ENCODE measurements around the gene ZNF319. TPM values are rescaled to one million over a fixed set of nuclear protein-coding genes. Genes with fewer than 3 reads are reported as not detected.

The ZNF319 gene
- total and polyA plus RNA-seq, 2 of the 8 experiments (the other 6 are each of a cell fraction or from before 2014, with no cell fraction given), result 3.3 to 5.5 TPM

DNA sequence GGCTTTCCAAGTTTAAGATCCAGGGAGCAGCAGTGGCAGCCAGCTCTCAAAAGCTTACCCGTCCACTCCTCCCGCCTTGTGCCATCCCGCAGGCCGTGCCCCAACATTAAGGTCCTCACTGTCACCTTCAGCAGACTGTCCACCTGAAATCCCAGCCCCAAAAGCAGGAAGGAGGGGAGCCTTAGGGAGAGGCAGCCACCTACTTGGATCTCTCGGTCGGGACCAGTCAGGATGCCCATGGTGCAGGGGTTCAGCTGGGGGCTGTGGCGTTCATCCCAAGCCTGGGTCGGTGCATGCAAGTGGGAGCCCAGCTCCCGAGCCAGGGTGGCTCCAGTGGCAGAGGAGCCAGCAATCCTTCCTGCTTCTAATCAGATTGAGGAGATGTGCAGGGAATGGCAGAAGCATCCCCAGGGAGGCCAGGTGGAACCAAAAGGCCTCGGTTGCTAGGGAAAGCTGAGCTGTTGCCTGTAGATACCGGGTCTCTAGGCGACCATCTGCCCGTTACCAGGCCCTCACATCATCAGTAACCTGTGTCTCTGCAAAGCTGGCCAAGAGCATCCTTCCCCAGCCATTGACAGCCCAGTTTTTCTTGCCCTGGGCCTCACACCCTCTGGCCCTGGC, 54.2 kb downstream of the ZNF319 start:
- Histone ChIP-seq H4K5ac (ENCODE audit: insufficient read length, low read depth, low read length) (no peak overlapping the region), H2BK120ac (replicated peaks; ENCODE audit: low read depth, low read length) (no peak overlapping the region), H3K9me3 (ENCODE audit: insufficient read depth in 2 of 2, low read depth in 1 of 2, low read length in 1 of 2) (no peaks in the 10 kb centered on the region), H3K4ac (replicated peaks; ENCODE audit: insufficient read length, low read depth, low read length) (no peak overlapping the region), H3K56ac (replicated peaks; ENCODE audit: insufficient read length, low read depth, low read length) (no peak overlapping the region), H3K4me2 (ENCODE audit: insufficient read depth in 1 of 2, low read depth in 2 of 2, low read length in 2 of 2) (no peak overlapping the region), H3K18ac (ENCODE audit: extremely low read depth, low read length) (no peak overlapping the region), H4K91ac (replicated peaks; ENCODE audit: insufficient read length, low read length) (no peak overlapping the region), H3K27ac (ENCODE audit: low read depth, low read length) (no peak overlapping the region), H3K23ac (ENCODE audit: insufficient read length) (no peak overlapping the region), H3K4me1 (replicated peaks in 1 of 4; ENCODE audit: control insufficient read depth in 3 of 4, insufficient read depth in 4 of 4, low read length in 3 of 4) (no peaks in the 10 kb centered on the region; a peak in 1 of 7 replicates), H4K8ac (ENCODE audit: extremely low read depth, insufficient read depth, low read length) (no peak overlapping the region), H2BK15ac (ENCODE audit: low read length) (no peak overlapping the region), H2AK5ac (ENCODE audit: low read depth, low read length) (no peak overlapping the region), H3K9ac (replicated peaks in 1 of 4; ENCODE audit: extremely low read depth in 1 of 4, low read depth in 3 of 4, low read length in 3 of 4) (no peak overlapping the region), H3K23me2 (ENCODE audit: low read depth, low read length) (no peaks in the 10 kb centered on the region), H2AFZ (ENCODE audit: low read length) (no peak overlapping the region), H3K36me3 (ENCODE audit: control insufficient read depth in 2 of 4, insufficient read depth in 4 of 4, low read length in 3 of 4) (no peaks in the 10 kb centered on the region), H3K79me2 (ENCODE audit: control insufficient read depth in 1 of 2, insufficient read depth in 2 of 2, low read length in 2 of 2) (no peaks in the 10 kb centered on the region), H2BK20ac (ENCODE audit: low read length) (no peak overlapping the region), H3K79me1 (ENCODE audit: low read depth, low read length) (no peaks in the 10 kb centered on the region), H3K14ac (ENCODE audit: insufficient read length) (no peak overlapping the region), H2BK5ac (ENCODE audit: low read depth, low read length) (no peak overlapping the region), H3K4me3 (ENCODE audit: extremely low read depth in 1 of 4, insufficient read depth in 2 of 4, low read depth in 3 of 4, low read length in 4 of 4) (no peak overlapping the region), H2BK12ac (ENCODE audit: low read depth, low read length) (no peak overlapping the region), H4K20me1 (replicated peaks in 1 of 2; ENCODE audit: control insufficient read depth in 1 of 2, insufficient read depth in 2 of 2, low read length in 2 of 2) (no peaks in the 10 kb centered on the region), H3K27me3 (replicated peaks in 1 of 4; ENCODE audit: control insufficient read depth in 3 of 4, extremely low read depth in 1 of 4, insufficient read depth in 3 of 4, low read length in 3 of 4) (no peaks in the 10 kb centered on the region; a peak in 1 of 7 replicates)
- DNase-seq (ENCODE audit: low read depth in 1 of 2, low spot score in 2 of 2) (no peak), FAIRE-seq (no peak)
- 87% methylated on average over 8 of the region's 13 CpGs; no CpG with 5 or more reads in 1 of the 2 experiments for WGBS, 2 experiments (ENCODE audit: extremely low coverage in 1 of 2, insufficient coverage in 1 of 2, insufficient read length in 1 of 2, insufficient replicate concordance in 2 of 2, low coverage in 1 of 2, low lambda C conversion rate in 2 of 2, missing lambda C conversion rate in 1 of 2)
- ChIA-PET POLR2A (ENCODE audit: partially characterized antibody) (interaction anchor here (1.2 to 1.6 kb wide), 3 partner anchors 9 to 40 kb away, joined by 3 read pairs; partner anchors contain the start of gene CNGB1), CTCF (ENCODE audit: partially characterized antibody) (interaction anchor here (0.6 to 5.2 kb wide), 18 partner anchors 7 to 154 kb away, joined by 3 to 28 read pairs (median 4); partner anchors contain the start of gene CNGB1)
- no peak for TF ChIP-seq TAF7 (optimal IDR thresholded peaks at IDR 0.05; ENCODE audit: borderline replicate concordance, low read depth, low read length)
- no peak for TF ChIP-seq KDM5A (IDR thresholded peaks at IDR 0.05; ENCODE audit: low read length)
- TF ChIP-seq CBX5 (IDR thresholded peaks at IDR 0.05; ENCODE audit: low read depth, low read length), result no peak
- TF ChIP-seq RFX5 (IDR thresholded peaks at IDR 0.05; ENCODE audit: borderline replicate concordance, low read depth, low read length), result no peak
- no peak for TF ChIP-seq BCL11A (IDR thresholded peaks at IDR 0.05; ENCODE audit: low read depth in 2 of 2, low read length in 2 of 2)
- no peak for TF ChIP-seq SP4 (IDR thresholded peaks at IDR 0.05; ENCODE audit: low read length)
- no peak for TF ChIP-seq RAD21 (IDR thresholded peaks at IDR 0.05 in 1 of 2, conservative IDR thresholded peaks at IDR 0.05 in 1 of 2; ENCODE audit: low read depth in 2 of 2, low read length in 2 of 2)
- TF ChIP-seq SP1 (IDR thresholded peaks at IDR 0.05; ENCODE audit: low read depth, low read length), result no peak
- no peak for TF ChIP-seq CHD1 (IDR thresholded peaks at IDR 0.05; ENCODE audit: low read depth, low read length)
- TF ChIP-seq SUZ12 (IDR thresholded peaks at IDR 0.05; ENCODE audit: low read length), result no peak
- no peak for TF ChIP-seq SIX5 (IDR thresholded peaks at IDR 0.05; ENCODE audit: low read depth, low read length)
- TF ChIP-seq POLR2AphosphoS5 (IDR thresholded peaks at IDR 0.05; ENCODE audit: low read depth, low read length), result no peak
- no peak for TF ChIP-seq POLR2A (IDR thresholded peaks at IDR 0.05; ENCODE audit: control extremely low read depth in 1 of 2, low read depth in 2 of 2, low read length in 2 of 2)
- no peak for TF ChIP-seq GTF2F1 (IDR thresholded peaks at IDR 0.05; ENCODE audit: borderline replicate concordance, low read depth, low read length)
- TF ChIP-seq SP2 (IDR thresholded peaks at IDR 0.05; ENCODE audit: low read length), result no peak
